ENCODE data around the gene TNPO3.

TNPO3 gene

DNA sequence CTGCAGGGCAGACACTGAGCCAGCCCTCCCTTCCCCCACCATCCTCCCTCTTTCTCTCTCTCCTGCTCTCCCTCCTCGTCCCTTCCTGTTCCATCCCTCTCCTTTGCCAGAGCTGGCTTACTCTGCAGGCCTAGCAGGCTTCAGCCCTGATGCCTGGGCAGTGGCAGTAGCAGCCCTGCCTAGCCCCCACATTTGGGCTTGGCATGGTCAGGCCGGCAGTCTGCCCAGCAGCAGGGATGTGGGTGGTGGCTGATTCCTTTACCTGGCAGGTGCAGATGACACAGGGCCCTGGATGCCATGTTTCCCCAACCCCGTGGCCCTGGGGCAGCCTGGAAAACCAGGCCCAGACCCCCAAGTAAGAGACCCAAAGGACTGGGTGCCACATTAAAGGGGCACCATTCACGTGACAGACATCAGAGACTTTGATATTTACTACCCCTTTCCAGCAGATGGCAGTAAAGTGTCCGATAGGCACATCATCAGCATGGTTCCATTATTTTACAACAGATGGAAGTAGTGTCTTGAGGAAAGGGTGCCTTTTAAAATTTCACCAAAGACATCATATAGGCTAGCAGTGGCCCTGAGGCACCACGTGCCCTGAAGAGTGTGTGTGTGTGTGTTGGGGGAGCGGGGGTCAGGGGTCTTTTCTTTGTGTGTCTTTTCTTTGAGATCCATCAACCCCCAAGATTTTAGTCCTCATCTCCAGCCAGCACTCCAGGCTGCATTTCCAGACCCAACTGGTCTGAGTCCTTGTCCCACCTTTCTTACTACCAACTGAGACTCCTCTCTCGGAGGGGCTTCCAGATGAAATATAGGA, 150.3 kb downstream of the TNPO3 start:
- no peak for FAIRE-seq

All from G401.6 (cell line).